ENCODE data around the gene MINDY4. TPM values are rescaled to one million over a fixed set of nuclear protein-coding genes. Genes with fewer than 3 reads are reported as not detected.

The MINDY4 gene
- total RNA-seq, 6 experiments from 2014 or later: 2.3 to 3.3 (median 2.6) TPM

GRCh38 chr7:30934225-30934624 is 163.0 kb downstream of the MINDY4 start:
- Mint-ChIP-seq H3K4me1 (ENCODE audit: low read depth) (no peaks in the 10 kb centered on the region), H3K4me3 (no peak overlapping the region), H3K9me3 (no peaks in the 10 kb centered on the region), H3K27me3 (ENCODE audit: insufficient read depth) (peaks cover 48% of the 10 kb centered on the region), H3K36me3 (ENCODE audit: low read depth) (no peaks in the 10 kb centered on the region), H3K27ac (no peak overlapping the region)
- DNase-seq: no peak
- TF ChIP-seq CTCF (IDR thresholded peaks at IDR 0.05): no peak

GRCh38 chr7:30934732-30935568 is 163.7 kb downstream of the MINDY4 start:
- TF ChIP-seq CTCF (IDR thresholded peaks at IDR 0.05): no peak
- DNase-seq: no peak
- Mint-ChIP-seq H3K36me3 (ENCODE audit: low read depth) (no peaks in the 10 kb centered on the region), H3K4me3 (no peak overlapping the region), H3K9me3 (no peaks in the 10 kb centered on the region), H3K27me3 (ENCODE audit: insufficient read depth) (peaks cover 43% of the 10 kb centered on the region), H3K27ac (no peak overlapping the region), H3K4me1 (ENCODE audit: low read depth) (no peaks in the 10 kb centered on the region)

GRCh38 chr7:30935569-30935877 is 164.3 kb downstream of the MINDY4 start:
- H3K9me3 Mint-ChIP-seq: no peaks in the 10 kb centered on the region
- H3K4me1 Mint-ChIP-seq (ENCODE audit: low read depth): no peaks in the 10 kb centered on the region
- no peak for DNase-seq
- no peak overlapping the region for H3K27ac Mint-ChIP-seq
- H3K36me3 Mint-ChIP-seq (ENCODE audit: low read depth): no peaks in the 10 kb centered on the region
- TF ChIP-seq CTCF (IDR thresholded peaks at IDR 0.05): no peak
- H3K4me3 Mint-ChIP-seq: no peak overlapping the region
- H3K27me3 Mint-ChIP-seq (ENCODE audit: insufficient read depth): peaks cover 42% of the 10 kb centered on the region

- no peak for TF ChIP-seq CTCF (IDR thresholded peaks at IDR 0.05)
- H3K36me3 Mint-ChIP-seq (ENCODE audit: low read depth): no peaks in the 10 kb centered on the region
- no peaks in the 10 kb centered on the region for H3K4me1 Mint-ChIP-seq (ENCODE audit: low read depth)
Observed at GRCh38 chr7:30936650-30937245, 165.5 kb downstream of the MINDY4 start.

GRCh38 chr7:30937416-30937815 is 166.2 kb downstream of the MINDY4 start:
- Mint-ChIP-seq H3K27ac (no peak overlapping the region), H3K36me3 (ENCODE audit: low read depth) (no peaks in the 10 kb centered on the region), H3K27me3 (ENCODE audit: insufficient read depth) (peaks cover 36% of the 10 kb centered on the region), H3K4me3 (no peak overlapping the region), H3K4me1 (ENCODE audit: low read depth) (no peaks in the 10 kb centered on the region), H3K9me3 (no peaks in the 10 kb centered on the region)
- no peak for DNase-seq
- TF ChIP-seq CTCF (IDR thresholded peaks at IDR 0.05): no peak

More at GRCh38 chr7:30936650-30937245, 165.5 kb downstream of the MINDY4 start:
- H3K27me3 Mint-ChIP-seq (ENCODE audit: insufficient read depth): peaks cover 43% of the 10 kb centered on the region
- H3K9me3 Mint-ChIP-seq: no peaks in the 10 kb centered on the region
- DNase-seq: no peak
- no peak overlapping the region for H3K27ac Mint-ChIP-seq
- H3K4me3 Mint-ChIP-seq: no peak overlapping the region

Data from HFFc6 (cell line).